ENCODE results near the gene SPTBN1.

SPTBN1 gene

GRCh38 chr2:54536720-54537119 is 80.6 kb downstream of the SPTBN1 start:
- TF ChIP-seq FOXP2 (optimal IDR thresholded peaks at IDR 0.05; ENCODE audit: control extremely low read depth, extremely low read length, insufficient read depth) (no peak), EZH2 (IDR thresholded peaks at IDR 0.05) (no peak), POLR2AphosphoS5 (IDR thresholded peaks at IDR 0.05; ENCODE audit: borderline replicate concordance, low read depth, low read length) (no peak)
- Histone ChIP-seq H3K4me3 (no peak overlapping the region), H3K36me3 (ENCODE audit: insufficient read depth, low read length) (no peaks in the 10 kb centered on the region), H3K27ac (no peak overlapping the region), H3K9me3 (ENCODE audit: low read depth, low read length) (no peaks in the 10 kb centered on the region), H3K9ac (ENCODE audit: insufficient read length) (no peak overlapping the region)
- no peak for DNase-seq (ENCODE audit: low read depth, low spot score)

GRCh38 chr2:54538537-54538936 is 82.4 kb downstream of the SPTBN1 start:
- H3K9me3 ChIP-seq (ENCODE audit: low read depth, low read length), result no peaks in the 10 kb centered on the region
- DNase-seq (ENCODE audit: low read depth, low spot score), result no peak
- TF ChIP-seq POLR2AphosphoS5 (IDR thresholded peaks at IDR 0.05; ENCODE audit: borderline replicate concordance, low read depth, low read length) (no peak), FOXP2 (optimal IDR thresholded peaks at IDR 0.05; ENCODE audit: control extremely low read depth, extremely low read length, insufficient read depth) (no peak), EZH2 (IDR thresholded peaks at IDR 0.05) (no peak)
- H3K9ac ChIP-seq (ENCODE audit: insufficient read length), result no peak overlapping the region
- no peak overlapping the region for H3K4me3 ChIP-seq
- H3K27ac ChIP-seq, result no peak overlapping the region
- H3K36me3 ChIP-seq (ENCODE audit: insufficient read depth, low read length), result no peaks in the 10 kb centered on the region

DNA sequence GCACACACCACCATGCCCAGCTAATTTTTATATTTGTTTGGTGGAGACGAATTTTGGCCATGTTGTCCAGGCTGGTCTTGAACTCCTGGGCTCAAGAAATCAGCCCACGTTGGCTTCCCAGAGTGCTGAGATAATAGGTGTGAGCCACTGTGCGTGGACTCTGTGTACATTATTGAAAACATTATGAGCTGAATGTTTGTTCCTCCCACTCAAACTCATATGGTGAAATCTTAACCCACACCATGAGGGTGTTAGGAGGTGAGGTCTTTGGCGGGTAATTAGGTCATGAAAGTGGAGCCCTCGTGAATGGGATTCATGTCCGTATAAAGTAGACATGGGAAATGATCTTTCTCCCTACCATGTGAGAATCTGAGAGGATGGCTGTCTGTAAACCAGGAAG is 83.6 kb downstream of the SPTBN1 start:
- TF ChIP-seq POLR2AphosphoS5 (IDR thresholded peaks at IDR 0.05; ENCODE audit: borderline replicate concordance, low read depth, low read length), result no peak
- no peak for TF ChIP-seq FOXP2 (optimal IDR thresholded peaks at IDR 0.05; ENCODE audit: control extremely low read depth, extremely low read length, insufficient read depth)
- TF ChIP-seq EZH2 (IDR thresholded peaks at IDR 0.05), result no peak
- Histone ChIP-seq H3K9ac (ENCODE audit: insufficient read length) (no peak overlapping the region), H3K36me3 (ENCODE audit: insufficient read depth, low read length) (no peaks in the 10 kb centered on the region), H3K9me3 (ENCODE audit: low read depth, low read length) (no peaks in the 10 kb centered on the region), H3K27ac (no peak overlapping the region), H3K4me3 (no peak overlapping the region)
- no peak for DNase-seq (ENCODE audit: low read depth, low spot score)

DNA sequence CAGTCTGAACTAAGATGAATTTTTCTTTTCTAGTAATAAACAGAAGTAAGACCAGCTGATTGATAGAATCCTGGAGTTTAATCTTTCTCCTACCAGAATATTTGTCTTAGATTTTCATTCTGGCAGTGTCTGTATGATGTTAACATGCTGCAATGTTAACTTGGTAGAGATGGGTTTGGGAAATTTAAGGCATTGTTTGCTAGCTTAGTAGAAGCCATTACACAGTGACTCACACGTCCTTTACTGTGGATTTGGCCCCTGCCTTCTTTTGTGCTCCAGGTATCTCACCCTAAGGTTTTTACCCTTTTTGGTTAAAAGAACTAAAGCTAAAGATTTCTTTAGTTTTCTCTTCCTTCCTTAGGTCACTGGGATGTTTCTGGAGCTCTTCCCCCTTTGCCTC is 84.1 kb downstream of the SPTBN1 start:
- Histone ChIP-seq H3K36me3 (ENCODE audit: insufficient read depth, low read length) (no peaks in the 10 kb centered on the region), H3K4me3 (no peak overlapping the region), H3K9me3 (ENCODE audit: low read depth, low read length) (no peaks in the 10 kb centered on the region), H3K9ac (ENCODE audit: insufficient read length) (no peak overlapping the region), H3K27ac (no peak overlapping the region)
- no peak for TF ChIP-seq EZH2 (IDR thresholded peaks at IDR 0.05)
- no peak for TF ChIP-seq POLR2AphosphoS5 (IDR thresholded peaks at IDR 0.05; ENCODE audit: borderline replicate concordance, low read depth, low read length)
- TF ChIP-seq FOXP2 (optimal IDR thresholded peaks at IDR 0.05; ENCODE audit: control extremely low read depth, extremely low read length, insufficient read depth), result no peak
- DNase-seq (ENCODE audit: low read depth, low spot score), result no peak

- no peak overlapping the region for H3K27ac ChIP-seq
- TF ChIP-seq FOXP2 (optimal IDR thresholded peaks at IDR 0.05; ENCODE audit: control extremely low read depth, extremely low read length, insufficient read depth) (no peak), POLR2AphosphoS5 (IDR thresholded peaks at IDR 0.05; ENCODE audit: borderline replicate concordance, low read depth, low read length) (no peak), EZH2 (IDR thresholded peaks at IDR 0.05) (no peak)
- no peak overlapping the region for H3K4me3 ChIP-seq
- no peak for DNase-seq (ENCODE audit: low read depth, low spot score)
- no peaks in the 10 kb centered on the region for H3K36me3 ChIP-seq (ENCODE audit: insufficient read depth, low read length)
- no peaks in the 10 kb centered on the region for H3K9me3 ChIP-seq (ENCODE audit: low read depth, low read length)
- H3K9ac ChIP-seq (ENCODE audit: insufficient read length), result no peak overlapping the region
Measured at GRCh38 chr2:54541995-54542394, 85.9 kb downstream of the SPTBN1 start.

- Histone ChIP-seq H3K9me3 (ENCODE audit: low read depth, low read length) (no peaks in the 10 kb centered on the region), H3K36me3 (ENCODE audit: insufficient read depth, low read length) (no peaks in the 10 kb centered on the region), H3K4me3 (no peak overlapping the region), H3K27ac (no peak overlapping the region), H3K9ac (ENCODE audit: insufficient read length) (no peak overlapping the region)
- TF ChIP-seq POLR2AphosphoS5 (IDR thresholded peaks at IDR 0.05; ENCODE audit: borderline replicate concordance, low read depth, low read length), result no peak
- TF ChIP-seq FOXP2 (optimal IDR thresholded peaks at IDR 0.05; ENCODE audit: control extremely low read depth, extremely low read length, insufficient read depth), result no peak
- TF ChIP-seq EZH2 (IDR thresholded peaks at IDR 0.05), result no peak
- no peak for DNase-seq (ENCODE audit: low read depth, low spot score)
Measured at GRCh38 chr2:54543733-54544396, 87.7 kb downstream of the SPTBN1 start.

- no peak for TF ChIP-seq FOXP2 (optimal IDR thresholded peaks at IDR 0.05; ENCODE audit: control extremely low read depth, extremely low read length, insufficient read depth)
- TF ChIP-seq POLR2AphosphoS5 (IDR thresholded peaks at IDR 0.05; ENCODE audit: borderline replicate concordance, low read depth, low read length), result no peak
- TF ChIP-seq EZH2 (IDR thresholded peaks at IDR 0.05), result no peak
- no peaks in the 10 kb centered on the region for H3K9me3 ChIP-seq (ENCODE audit: low read depth, low read length)
- DNase-seq (ENCODE audit: low read depth, low spot score), result no peak
- peak overlapping the region; percentile 23 for H3K9ac ChIP-seq (ENCODE audit: insufficient read length)
- H3K27ac ChIP-seq, result no peak overlapping the region
- H3K36me3 ChIP-seq (ENCODE audit: insufficient read depth, low read length), result no peaks in the 10 kb centered on the region
- H3K4me3 ChIP-seq, result no peak overlapping the region
Measured at GRCh38 chr2:54545702-54546450, 89.7 kb downstream of the SPTBN1 start.

DNA sequence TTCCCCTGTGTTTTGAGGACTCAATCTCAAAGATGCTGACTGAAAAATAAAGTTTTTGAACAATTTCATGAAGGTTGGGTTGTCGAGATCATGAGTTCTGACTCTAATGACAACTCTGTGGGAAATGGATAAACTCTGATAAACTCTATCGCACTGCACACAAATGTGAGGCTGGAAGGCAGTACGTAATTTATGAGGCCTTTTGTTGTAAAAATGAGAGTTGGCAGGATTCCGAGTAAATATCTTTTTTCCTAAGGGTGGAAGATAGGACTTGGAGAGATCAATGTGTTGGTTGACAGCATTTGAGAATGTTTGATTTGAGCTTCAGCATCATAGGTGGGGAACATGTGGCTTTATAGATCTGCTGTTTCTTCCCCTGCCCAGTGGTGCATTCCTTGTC is 90.4 kb downstream of the SPTBN1 start:
- DNase-seq (ENCODE audit: low read depth, low spot score), result no peak
- Histone ChIP-seq H3K9ac (ENCODE audit: insufficient read length) (no peak overlapping the region), H3K27ac (no peak overlapping the region), H3K36me3 (ENCODE audit: insufficient read depth, low read length) (no peaks in the 10 kb centered on the region), H3K9me3 (ENCODE audit: low read depth, low read length) (no peaks in the 10 kb centered on the region), H3K4me3 (no peak overlapping the region)
- no peak for TF ChIP-seq POLR2AphosphoS5 (IDR thresholded peaks at IDR 0.05; ENCODE audit: borderline replicate concordance, low read depth, low read length)
- no peak for TF ChIP-seq EZH2 (IDR thresholded peaks at IDR 0.05)
- no peak for TF ChIP-seq FOXP2 (optimal IDR thresholded peaks at IDR 0.05; ENCODE audit: control extremely low read depth, extremely low read length, insufficient read depth)
